Activated B cell treated with CpG ODN at 0.5 μM for 24 hours (primary cell): ENCODE results near the gene EVI2A. TPM values are rescaled to one million over a fixed set of nuclear protein-coding genes. Genes with fewer than 3 reads are reported as not detected.

ENCODE experiments used
- ATAC-seq: fragments of 200-7000 bp; cut with Tn5 transposase; one replicate; pipeline ENCODE4 v1.10.0; 2021; ENCODE audit warnings: low read depth, mild to moderate bottlenecking, moderate library complexity
- CTCF ChIA-PET: fragments of 350-600 bp; sonication (Branson Sonifier 250); formaldehyde crosslinking; loops from one replicate; lab custom pipeline; 2021; ENCODE audit warnings: antibody characterized with exemption; lab: Charles Lee
- POLR2A ChIA-PET: fragments of 350-600 bp; sonication (Branson Sonifier 250); formaldehyde crosslinking; loops from one replicate; lab custom pipeline; 2021; ENCODE audit warnings: antibody characterized with exemption; lab: Charles Lee
- DNase-seq: peaks from one replicate; pipeline ENCODE4 v3.0.0; 2022
- H3K27ac Mint-ChIP-seq: one replicate; pipeline ENCODE4 v1.8.0; 2020; ENCODE audit warnings: mixed read lengths
- H3K27me3 Mint-ChIP-seq: one replicate; pipeline ENCODE4 v1.8.0; 2021; ENCODE audit warnings: mixed read lengths
- H3K36me3 Mint-ChIP-seq: one replicate; pipeline ENCODE4 v1.8.0; 2021; ENCODE audit warnings: low read depth, mixed read lengths
- H3K4me1 Mint-ChIP-seq: one replicate; pipeline ENCODE4 v1.8.0; 2021; ENCODE audit warnings: mixed read lengths
- H3K4me3 Mint-ChIP-seq: one replicate; pipeline ENCODE4 v1.8.0; 2020; ENCODE audit warnings: mild to moderate bottlenecking, mixed read lengths
- H3K9me3 Mint-ChIP-seq: one replicate; pipeline ENCODE4 v1.8.0; 2020; ENCODE audit warnings: mixed read lengths
- intact Hi-C: fragments of 100-400 bp; cut with micrococcal nuclease; formaldehyde crosslinking; loops from one replicate; pipeline ENCODE4 v1.15.1; 2024
- total RNA-seq: library from RNA; stranded (reverse); gene quantifications from 2 replicates; pipeline ENCODE4 v1.2.3, GENCODE V29; 2022
- TF ChIP-seq, protein P1 (sequence below): fragments of 200-600 bp; IDR thresholded peaks from one replicate; pipeline ENCODE4 v1.8.0; 2022; ENCODE audit warnings: antibody characterized with exemption, mild to moderate bottlenecking

Gene EVI2A
- total RNA-seq, 1 donor from 2014 or later: 52.5 TPM

DNA sequence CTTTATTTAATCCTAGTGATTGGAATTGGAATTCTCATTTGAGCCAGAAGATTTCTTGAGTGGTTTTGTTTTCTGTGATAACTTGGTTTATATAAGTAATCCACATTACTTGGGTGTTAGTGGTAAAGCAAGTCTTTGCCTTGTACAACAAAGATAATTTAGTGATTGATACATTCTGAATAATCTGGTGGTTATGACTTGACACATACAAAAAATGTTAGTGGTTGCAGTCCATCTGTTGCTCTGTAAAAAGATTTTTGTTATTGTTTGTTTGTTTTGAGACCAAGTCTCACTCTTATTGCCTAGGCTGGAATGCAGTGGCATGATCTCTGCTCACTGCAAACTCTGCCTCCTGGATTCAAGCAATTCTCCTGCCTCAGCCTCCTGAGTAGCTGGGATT, 37.6 kb downstream of the EVI2A start:
- H3K4me3 Mint-ChIP-seq: no peak overlapping the region
- no peak overlapping the region for H3K27ac Mint-ChIP-seq
- CTCF ChIA-PET: interaction anchor here (0.7 kb wide), 1 partner anchor 242 kb away, joined by 3 read pairs; no protein-coding TSS in a partner anchor
- DNase-seq: no peak
- no peaks in the 10 kb centered on the region for H3K9me3 Mint-ChIP-seq
- no peaks in the 10 kb centered on the region for H3K4me1 Mint-ChIP-seq
- no peaks in the 10 kb centered on the region for H3K27me3 Mint-ChIP-seq
- H3K36me3 Mint-ChIP-seq: no peaks in the 10 kb centered on the region
- TF ChIP-seq, protein P1, sequence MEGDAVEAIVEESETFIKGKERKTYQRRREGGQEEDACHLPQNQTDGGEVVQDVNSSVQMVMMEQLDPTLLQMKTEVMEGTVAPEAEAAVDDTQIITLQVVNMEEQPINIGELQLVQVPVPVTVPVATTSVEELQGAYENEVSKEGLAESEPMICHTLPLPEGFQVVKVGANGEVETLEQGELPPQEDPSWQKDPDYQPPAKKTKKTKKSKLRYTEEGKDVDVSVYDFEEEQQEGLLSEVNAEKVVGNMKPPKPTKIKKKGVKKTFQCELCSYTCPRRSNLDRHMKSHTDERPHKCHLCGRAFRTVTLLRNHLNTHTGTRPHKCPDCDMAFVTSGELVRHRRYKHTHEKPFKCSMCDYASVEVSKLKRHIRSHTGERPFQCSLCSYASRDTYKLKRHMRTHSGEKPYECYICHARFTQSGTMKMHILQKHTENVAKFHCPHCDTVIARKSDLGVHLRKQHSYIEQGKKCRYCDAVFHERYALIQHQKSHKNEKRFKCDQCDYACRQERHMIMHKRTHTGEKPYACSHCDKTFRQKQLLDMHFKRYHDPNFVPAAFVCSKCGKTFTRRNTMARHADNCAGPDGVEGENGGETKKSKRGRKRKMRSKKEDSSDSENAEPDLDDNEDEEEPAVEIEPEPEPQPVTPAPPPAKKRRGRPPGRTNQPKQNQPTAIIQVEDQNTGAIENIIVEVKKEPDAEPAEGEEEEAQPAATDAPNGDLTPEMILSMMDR: no peak
- ATAC-seq: no peak
- intact Hi-C loops: no loop called here
- POLR2A ChIA-PET: no interaction called here

DNA sequence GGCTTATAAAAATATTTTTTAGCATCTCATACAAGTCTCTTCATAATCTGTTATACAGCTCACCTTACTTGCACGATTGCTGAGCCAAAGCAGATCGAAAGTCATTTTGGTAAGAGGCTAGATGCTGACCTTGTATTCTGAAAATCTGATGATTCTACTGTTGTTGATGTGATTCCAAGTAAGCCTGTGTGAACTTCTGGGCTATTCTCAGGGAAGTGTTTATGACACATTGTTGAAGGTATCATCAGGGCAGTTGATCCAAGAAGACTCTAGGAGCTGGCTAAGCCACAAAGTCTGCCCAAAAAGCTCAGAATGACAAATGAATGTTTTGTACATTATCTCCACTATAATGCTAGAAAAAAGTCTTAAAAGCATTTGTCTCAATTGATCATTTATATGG, 40.4 kb downstream of the EVI2A start:
- TF ChIP-seq, protein P1: no peak
- ChIA-PET POLR2A (interaction anchor here (0.6 kb wide), 1 partner anchor 87 kb away, joined by 3 read pairs; no protein-coding TSS in a partner anchor), CTCF (no interaction called here)
- intact Hi-C loops: no loop called here
- Mint-ChIP-seq H3K4me3 (no peak overlapping the region), H3K4me1 (no peaks in the 10 kb centered on the region), H3K36me3 (no peaks in the 10 kb centered on the region), H3K27me3 (no peaks in the 10 kb centered on the region), H3K27ac (no peak overlapping the region), H3K9me3 (no peaks in the 10 kb centered on the region)
- ATAC-seq: no peak
- DNase-seq: no peak

DNA sequence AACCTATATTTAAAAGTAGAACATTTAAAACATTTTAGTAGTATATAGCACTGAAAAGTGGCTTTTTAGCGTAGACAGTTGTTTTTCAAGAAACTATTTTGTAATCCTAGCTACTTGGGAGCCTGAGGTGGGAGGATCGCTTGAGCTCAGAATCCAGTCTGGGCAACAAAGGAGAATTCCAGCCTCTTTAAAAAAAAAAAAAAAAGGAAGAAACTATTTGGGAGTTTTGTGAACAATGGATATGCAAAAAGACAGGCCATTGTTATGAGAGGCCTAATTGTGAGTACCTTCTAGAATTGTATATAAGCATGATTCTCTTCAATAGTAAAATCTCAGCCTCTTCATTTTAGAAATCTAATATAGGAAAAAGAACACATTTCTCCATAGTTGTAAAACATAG, 42.0 kb downstream of the EVI2A start:
- POLR2A ChIA-PET: no interaction called here
- Mint-ChIP-seq H3K27me3 (no peaks in the 10 kb centered on the region), H3K4me1 (no peaks in the 10 kb centered on the region), H3K36me3 (peaks cover 2% of the 10 kb centered on the region), H3K4me3 (no peak overlapping the region), H3K9me3 (no peaks in the 10 kb centered on the region), H3K27ac (no peak overlapping the region)
- ATAC-seq (no peak), DNase-seq (no peak)
- TF ChIP-seq, protein P1: no peak
- intact Hi-C loops: no loop called here
- CTCF ChIA-PET: no interaction called here

DNA sequence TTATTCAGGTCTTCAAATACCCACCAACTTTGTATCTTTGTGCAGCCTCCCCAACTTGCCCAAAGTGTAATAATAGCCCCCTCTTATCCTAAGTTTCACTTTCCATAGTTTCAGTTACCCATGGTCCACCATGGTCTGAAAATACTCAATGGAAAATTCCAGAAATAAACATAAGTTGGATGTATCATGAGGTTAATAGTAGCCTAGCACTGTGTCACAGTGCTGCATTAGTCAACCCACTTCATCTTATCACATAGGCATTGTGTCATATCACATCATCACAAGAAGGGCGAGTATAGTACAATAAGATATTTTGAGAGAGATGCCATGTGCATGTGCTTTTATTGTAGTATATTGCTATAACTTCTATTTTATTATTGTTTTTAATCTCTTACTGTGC, 46.3 kb downstream of the EVI2A start:
- ChIA-PET POLR2A (no interaction called here), CTCF (no interaction called here)
- Mint-ChIP-seq H3K4me1 (no peaks in the 10 kb centered on the region), H3K4me3 (no peak overlapping the region), H3K36me3 (peaks cover 5% of the 10 kb centered on the region), H3K27me3 (no peaks in the 10 kb centered on the region), H3K9me3 (no peaks in the 10 kb centered on the region), H3K27ac (no peak overlapping the region)
- no peak for DNase-seq
- ATAC-seq: no peak
- TF ChIP-seq, protein P1: no peak
- intact Hi-C loops: no loop called here

DNA sequence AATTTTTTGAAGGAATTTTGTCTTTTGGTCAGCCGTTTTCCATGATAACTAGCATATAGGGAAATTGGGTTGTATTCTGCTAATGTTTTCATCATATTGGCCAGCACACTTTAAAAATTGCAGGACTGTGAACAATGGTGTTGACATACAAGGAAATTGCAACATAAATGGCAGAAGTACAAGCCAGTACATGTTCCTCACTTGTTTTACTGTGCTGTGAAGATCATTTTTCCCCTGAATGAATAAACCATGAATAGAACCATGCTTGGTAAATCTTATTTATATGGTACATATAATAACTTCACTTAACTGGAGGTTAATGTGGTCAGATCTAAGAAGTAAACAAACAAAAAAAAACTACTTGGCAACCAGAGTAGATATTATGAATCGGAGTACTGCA, 47.2 kb downstream of the EVI2A start:
- intact Hi-C loops: no loop called here
- TF ChIP-seq, protein P1: no peak
- POLR2A ChIA-PET: no interaction called here
- no peak overlapping the region for H3K4me3 Mint-ChIP-seq
- no peak for DNase-seq
- ATAC-seq: no peak
- CTCF ChIA-PET: no interaction called here
- peaks cover 10% of the 10 kb centered on the region for H3K36me3 Mint-ChIP-seq
- H3K9me3 Mint-ChIP-seq: no peaks in the 10 kb centered on the region
- H3K27ac Mint-ChIP-seq: no peak overlapping the region
- no peaks in the 10 kb centered on the region for H3K27me3 Mint-ChIP-seq
- no peaks in the 10 kb centered on the region for H3K4me1 Mint-ChIP-seq
